ENCODE measurements around the gene ST7. TPM values are rescaled to one million over a fixed set of nuclear protein-coding genes. Genes with fewer than 3 reads are reported as not detected.

The ST7 gene
- total and polyA plus RNA-seq, 2 donors (not counting 1 experiment from before 2014, with no cell fraction given): 20.0 to 28.6 TPM

- Histone ChIP-seq H3K79me2 (ENCODE audit: control insufficient read depth, insufficient read depth, low read length) (no peaks in the 10 kb centered on the region), H3K4me1 (ENCODE audit: control insufficient read depth, extremely low read depth, insufficient read depth, low read length) (peaks cover 8% of the 10 kb centered on the region), H3K27me3 (ENCODE audit: control insufficient read depth, insufficient read depth, low read length) (no peaks in the 10 kb centered on the region), H4K20me1 (ENCODE audit: control insufficient read depth, extremely low read depth, insufficient read depth, low read length) (no peaks in the 10 kb centered on the region), H3K4me2 (ENCODE audit: extremely low read depth, insufficient read depth, low read length) (no peak overlapping the region), H3K27ac (ENCODE audit: insufficient read depth, low read length) (no peak overlapping the region), H3K36me3 (ENCODE audit: control insufficient read depth, insufficient read depth, low read length) (peaks cover 2% of the 10 kb centered on the region), H3K9ac (ENCODE audit: insufficient read depth, low read length) (no peak overlapping the region), H3K9me3 (ENCODE audit: control insufficient read depth, insufficient read depth, low read depth, low read length) (no peaks in the 10 kb centered on the region), H2AFZ (ENCODE audit: low read length) (no peak overlapping the region), H3K4me3 (replicated peaks in 1 of 4; ENCODE audit: control extremely low read depth in 1 of 4, insufficient read depth in 1 of 4, low read depth in 3 of 4, low read length in 4 of 4) (no peak overlapping the region)
- no peak for TF ChIP-seq CTCF (conservative IDR thresholded peaks at IDR 0.05 in 1 of 2, IDR thresholded peaks at IDR 0.05 in 1 of 2; ENCODE audit: low read depth in 1 of 2, low read length in 2 of 2)
- TF ChIP-seq EZH2 (IDR thresholded peaks at IDR 0.05; ENCODE audit: low read length, missing control alignments): no peak
- DNase-seq (ENCODE audit: low read depth in 2 of 2): peak in 1 of 2 donors; percentile 9
Observed at GRCh38 chr7:117218700-117219099, 265.4 kb downstream of the ST7 start.

GRCh38 chr7:117219485-117219884, 266.2 kb downstream of the ST7 start:
- TF ChIP-seq EZH2 (IDR thresholded peaks at IDR 0.05; ENCODE audit: low read length, missing control alignments) (no peak), CTCF (conservative IDR thresholded peaks at IDR 0.05 in 1 of 2, IDR thresholded peaks at IDR 0.05 in 1 of 2; ENCODE audit: low read depth in 1 of 2, low read length in 2 of 2) (no peak)
- Histone ChIP-seq H3K36me3 (ENCODE audit: control insufficient read depth, insufficient read depth, low read length) (peaks cover 2% of the 10 kb centered on the region), H2AFZ (ENCODE audit: low read length) (no peak overlapping the region), H4K20me1 (ENCODE audit: control insufficient read depth, extremely low read depth, insufficient read depth, low read length) (no peaks in the 10 kb centered on the region), H3K27me3 (ENCODE audit: control insufficient read depth, insufficient read depth, low read length) (no peaks in the 10 kb centered on the region), H3K4me2 (ENCODE audit: extremely low read depth, insufficient read depth, low read length) (no peak overlapping the region), H3K4me3 (replicated peaks in 1 of 4; ENCODE audit: control extremely low read depth in 1 of 4, insufficient read depth in 1 of 4, low read depth in 3 of 4, low read length in 4 of 4) (no peak overlapping the region), H3K9me3 (ENCODE audit: control insufficient read depth, insufficient read depth, low read depth, low read length) (no peaks in the 10 kb centered on the region), H3K27ac (ENCODE audit: insufficient read depth, low read length) (no peak overlapping the region), H3K4me1 (ENCODE audit: control insufficient read depth, extremely low read depth, insufficient read depth, low read length) (peaks cover 8% of the 10 kb centered on the region), H3K79me2 (ENCODE audit: control insufficient read depth, insufficient read depth, low read length) (no peaks in the 10 kb centered on the region), H3K9ac (ENCODE audit: insufficient read depth, low read length) (no peak overlapping the region)
- peak; percentile 28 to 42 for DNase-seq (ENCODE audit: low read depth in 2 of 2)

- TF ChIP-seq EZH2 (IDR thresholded peaks at IDR 0.05; ENCODE audit: low read length, missing control alignments): no peak
- TF ChIP-seq CTCF (conservative IDR thresholded peaks at IDR 0.05 in 1 of 2, IDR thresholded peaks at IDR 0.05 in 1 of 2; ENCODE audit: low read depth in 1 of 2, low read length in 2 of 2): no peak
- H3K4me2 ChIP-seq (ENCODE audit: extremely low read depth, insufficient read depth, low read length): no peak overlapping the region
- H3K9ac ChIP-seq (ENCODE audit: insufficient read depth, low read length): no peak overlapping the region
- H3K27ac ChIP-seq (ENCODE audit: insufficient read depth, low read length): no peak overlapping the region
- no peak overlapping the region for H3K4me3 ChIP-seq (replicated peaks in 1 of 4; ENCODE audit: control extremely low read depth in 1 of 4, insufficient read depth in 1 of 4, low read depth in 3 of 4, low read length in 4 of 4)
- DNase-seq (ENCODE audit: low read depth in 2 of 2): no peak
- no peaks in the 10 kb centered on the region for H4K20me1 ChIP-seq (ENCODE audit: control insufficient read depth, extremely low read depth, insufficient read depth, low read length)
- no peaks in the 10 kb centered on the region for H3K27me3 ChIP-seq (ENCODE audit: control insufficient read depth, insufficient read depth, low read length)
- peaks cover 2% of the 10 kb centered on the region for H3K36me3 ChIP-seq (ENCODE audit: control insufficient read depth, insufficient read depth, low read length)
- H3K9me3 ChIP-seq (ENCODE audit: control insufficient read depth, insufficient read depth, low read depth, low read length): no peaks in the 10 kb centered on the region
- H3K4me1 ChIP-seq (ENCODE audit: control insufficient read depth, extremely low read depth, insufficient read depth, low read length): peaks cover 8% of the 10 kb centered on the region
- no peaks in the 10 kb centered on the region for H3K79me2 ChIP-seq (ENCODE audit: control insufficient read depth, insufficient read depth, low read length)
- H2AFZ ChIP-seq (ENCODE audit: low read length): no peak overlapping the region
Observed at GRCh38 chr7:117220836-117221235, 267.5 kb downstream of the ST7 start.

Measured in fibroblast of lung (primary cell).